Stimulated activated naive CD8-positive, alpha-beta T cell treated with anti-CD3 and anti-CD28 coated beads, Interleukin-15, amount 100 ng/mL, for 72 hours (primary cell): ENCODE data around the gene LPAR6.
A peak's percentile ranks its signal among the peaks of the same experiment; 100 is the strongest.

Experiments used
- ATAC-seq: fragments of 150-1000 bp; cut with Tn5 transposase; 2 replicates; pipeline ENCODE4 v1.10.0; 2021; ENCODE audit warnings: mild to moderate bottlenecking, moderate library complexity
- DNase-seq, 2 donors: peaks; one replicate each; pipeline ENCODE4 v3.0.0; 2021 to 2022
- H3K27ac Mint-ChIP-seq, 2 donors: one replicate each; pipeline ENCODE4 v1.8.0; 2022; ENCODE audit warnings: mild to moderate bottlenecking in 2 of 2, mixed read lengths in 2 of 2, moderate library complexity in 2 of 2
- H3K27me3 Mint-ChIP-seq: one replicate; pipeline ENCODE4 v1.8.0; 2022; ENCODE audit warnings: mixed read lengths
- H3K4me1 Mint-ChIP-seq: one replicate; pipeline ENCODE4 v1.8.0; 2022; ENCODE audit warnings: mild to moderate bottlenecking, mixed read lengths
- H3K4me3 Mint-ChIP-seq, 2 donors: one replicate each; pipeline ENCODE4 v1.8.0; 2022; ENCODE audit warnings: mild to moderate bottlenecking in 2 of 2, mixed read lengths in 2 of 2, moderate library complexity in 1 of 2
- H3K9me3 Mint-ChIP-seq, 2 donors: one replicate each; pipeline ENCODE4 v1.8.0; 2022; ENCODE audit warnings: mixed read lengths in 2 of 2

LPAR6 gene

GRCh38 chr13:48401480-48401879 lies 11.4 kb downstream of the LPAR6 start:
- DNase-seq (no peak), ATAC-seq (no peak)
- Mint-ChIP-seq H3K4me1 (peaks cover 57% of the 10 kb centered on the region), H3K9me3 (peaks cover 0 to 3% of the 10 kb centered on the region in 2 donors), H3K27ac (no peak overlapping the region), H3K27me3 (no peaks in the 10 kb centered on the region), H3K4me3 (no peak overlapping the region)

DNA sequence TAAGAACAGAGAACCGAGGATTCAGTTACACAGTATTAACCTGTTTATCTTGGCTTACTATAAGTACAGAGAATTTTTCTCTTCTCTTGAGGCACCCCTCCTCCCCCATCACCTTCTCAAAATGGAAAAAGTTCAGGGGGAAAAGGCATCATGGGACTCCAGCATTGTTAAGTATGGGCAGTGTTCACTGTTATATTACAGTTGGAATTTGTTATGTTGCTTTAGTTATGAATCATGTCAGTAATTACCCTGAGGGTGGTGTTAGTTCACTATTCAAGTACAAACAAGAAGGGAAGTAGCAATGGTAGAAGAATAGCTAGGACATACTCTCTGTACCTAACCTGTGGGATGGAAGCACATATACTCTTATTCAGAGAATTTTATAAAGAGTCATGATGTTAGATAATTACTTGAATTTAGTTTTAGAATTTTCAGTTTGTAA lies 12.0 kb downstream of the LPAR6 start:
- H3K9me3 Mint-ChIP-seq = peaks cover 2 to 9% of the 10 kb centered on the region in 2 donors
- peaks cover 54% of the 10 kb centered on the region for H3K4me1 Mint-ChIP-seq
- H3K4me3 Mint-ChIP-seq = peak overlapping the region; percentile 10 to 42
- H3K27me3 Mint-ChIP-seq = no peaks in the 10 kb centered on the region
- no peak for DNase-seq
- no peak overlapping the region for H3K27ac Mint-ChIP-seq
- ATAC-seq = peak; percentile 33

GRCh38 chr13:48400090-48400694 lies 12.7 kb downstream of the LPAR6 start:
- Mint-ChIP-seq H3K9me3 (peaks cover 9 to 16% of the 10 kb centered on the region in 2 donors), H3K4me3 (no peak overlapping the region), H3K27ac (no peak overlapping the region), H3K4me1 (peaks cover 48% of the 10 kb centered on the region), H3K27me3 (no peaks in the 10 kb centered on the region)
- no peak for ATAC-seq
- DNase-seq = no peak

DNA sequence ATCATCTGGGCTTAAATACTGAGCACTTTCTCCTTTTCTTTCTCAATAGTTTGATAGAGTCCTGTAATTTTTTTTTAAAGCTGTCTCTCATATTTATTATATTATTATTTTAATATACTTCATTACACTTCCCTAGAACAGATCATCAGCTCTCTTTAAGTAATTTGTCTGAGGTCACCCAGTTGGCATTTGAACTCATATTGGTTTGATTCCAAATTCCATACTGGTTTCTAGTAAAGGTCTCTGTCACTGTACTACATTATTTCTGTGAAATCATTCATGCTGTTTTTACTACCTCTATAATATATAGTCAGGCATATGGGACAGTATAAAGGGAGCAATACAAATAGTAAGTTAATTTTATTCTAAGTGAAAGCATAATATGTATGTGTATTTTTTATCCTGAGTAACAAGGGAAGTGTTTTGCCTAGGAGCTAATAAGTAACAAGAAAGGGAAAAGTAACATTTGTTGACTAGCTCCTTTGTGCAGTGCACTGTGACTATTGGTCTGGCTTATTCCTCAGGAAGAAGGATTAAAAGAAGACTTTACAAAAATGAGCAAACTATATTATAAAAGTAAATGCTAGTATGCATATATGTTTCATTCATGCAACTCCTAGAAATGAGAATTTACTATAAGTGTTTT lies 14.3 kb downstream of the LPAR6 start:
- ATAC-seq (no peak), DNase-seq (no peak)
- H3K27ac Mint-ChIP-seq = no peak overlapping the region
- H3K4me3 Mint-ChIP-seq = no peak overlapping the region
- no peaks in the 10 kb centered on the region for H3K27me3 Mint-ChIP-seq
- H3K9me3 Mint-ChIP-seq = peaks cover 15 to 17% of the 10 kb centered on the region in 2 donors
- peaks cover 39% of the 10 kb centered on the region for H3K4me1 Mint-ChIP-seq

- Mint-ChIP-seq H3K4me3 (no peak overlapping the region), H3K9me3 (peaks cover 22% of the 10 kb centered on the region in 2 donors), H3K27me3 (no peaks in the 10 kb centered on the region), H3K4me1 (peaks cover 31% of the 10 kb centered on the region), H3K27ac (no peak overlapping the region)
- ATAC-seq (no peak), DNase-seq (no peak)
These were observed 15.2 kb downstream of the LPAR6 start for GRCh38 chr13:48397744-48398143.

- H3K27ac Mint-ChIP-seq = no peak overlapping the region
- peaks cover 27 to 36% of the 10 kb centered on the region in 2 donors for H3K9me3 Mint-ChIP-seq
- no peak for DNase-seq
- ATAC-seq = no peak
- no peak overlapping the region for H3K4me3 Mint-ChIP-seq
- no peaks in the 10 kb centered on the region for H3K27me3 Mint-ChIP-seq
- peaks cover 10% of the 10 kb centered on the region for H3K4me1 Mint-ChIP-seq
These were observed 19.2 kb downstream of the LPAR6 start for GRCh38 chr13:48393698-48394085.

DNA sequence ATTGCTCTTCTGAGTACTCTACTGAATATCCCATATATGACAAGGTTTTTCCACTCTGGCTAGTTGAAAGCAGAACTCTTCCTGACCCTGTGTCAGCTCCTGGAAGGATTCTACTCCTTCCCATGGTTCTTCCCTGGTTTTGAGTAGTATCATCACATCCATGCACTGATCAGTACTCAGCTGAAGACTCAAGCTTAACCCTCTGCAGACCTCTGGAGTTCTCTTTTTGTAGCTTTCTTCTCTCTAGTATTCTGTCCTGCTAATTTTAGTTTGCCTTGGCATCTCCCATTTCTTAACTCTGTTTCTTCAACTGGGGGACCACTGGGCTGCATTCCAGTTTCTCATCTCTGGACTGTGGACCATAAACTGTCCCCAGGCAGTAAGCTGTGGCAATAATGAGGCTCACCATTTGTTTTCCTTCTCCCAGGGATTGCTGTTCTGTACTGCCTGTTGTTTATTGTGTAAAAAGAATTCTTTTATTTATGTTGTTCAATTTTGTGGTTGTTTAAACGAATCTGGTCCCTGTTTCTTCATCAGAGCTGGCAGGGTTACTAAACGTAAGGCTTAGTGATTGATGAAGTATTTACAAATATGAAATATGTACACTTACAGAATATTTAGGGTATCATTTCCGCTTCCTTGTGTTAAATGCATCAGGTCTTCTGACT lies 19.7 kb downstream of the LPAR6 start:
- H3K9me3 Mint-ChIP-seq = peaks cover 27 to 36% of the 10 kb centered on the region in 2 donors
- ATAC-seq = no peak
- no peaks in the 10 kb centered on the region for H3K27me3 Mint-ChIP-seq
- peaks cover 10% of the 10 kb centered on the region for H3K4me1 Mint-ChIP-seq
- H3K27ac Mint-ChIP-seq = no peak overlapping the region
- no peak overlapping the region for H3K4me3 Mint-ChIP-seq
- DNase-seq = no peak

GRCh38 chr13:48391257-48391656 lies 21.7 kb downstream of the LPAR6 start:
- ATAC-seq = no peak
- no peak overlapping the region for H3K27ac Mint-ChIP-seq
- peaks cover 27 to 30% of the 10 kb centered on the region in 2 donors for H3K9me3 Mint-ChIP-seq
- no peaks in the 10 kb centered on the region for H3K27me3 Mint-ChIP-seq
- H3K4me3 Mint-ChIP-seq = no peak overlapping the region
- peaks cover 10% of the 10 kb centered on the region for H3K4me1 Mint-ChIP-seq
- no peak for DNase-seq

- no peaks in the 10 kb centered on the region for H3K27me3 Mint-ChIP-seq
- DNase-seq (no peak), ATAC-seq (no peak)
- no peak overlapping the region for H3K27ac Mint-ChIP-seq
- H3K4me3 Mint-ChIP-seq = no peak overlapping the region
- peaks cover 6 to 8% of the 10 kb centered on the region in 2 donors for H3K9me3 Mint-ChIP-seq
- H3K4me1 Mint-ChIP-seq = peaks cover 10% of the 10 kb centered on the region
These were observed 26.1 kb downstream of the LPAR6 start for GRCh38 chr13:48386816-48387215.

- Mint-ChIP-seq H3K9me3 (no peaks in the 10 kb centered on the region), H3K27ac (no peak overlapping the region), H3K27me3 (no peaks in the 10 kb centered on the region), H3K4me3 (no peak overlapping the region), H3K4me1 (no peaks in the 10 kb centered on the region)
- no peak for ATAC-seq
- no peak for DNase-seq
These were observed 29.5 kb downstream of the LPAR6 start for GRCh38 chr13:48383384-48383783.

GRCh38 chr13:48380581-48380980 lies 32.3 kb downstream of the LPAR6 start:
- no peaks in the 10 kb centered on the region for H3K27me3 Mint-ChIP-seq
- H3K27ac Mint-ChIP-seq = no peak overlapping the region
- no peaks in the 10 kb centered on the region for H3K4me1 Mint-ChIP-seq
- no peak overlapping the region for H3K4me3 Mint-ChIP-seq
- DNase-seq = no peak
- H3K9me3 Mint-ChIP-seq = no peaks in the 10 kb centered on the region
- ATAC-seq = no peak

DNA sequence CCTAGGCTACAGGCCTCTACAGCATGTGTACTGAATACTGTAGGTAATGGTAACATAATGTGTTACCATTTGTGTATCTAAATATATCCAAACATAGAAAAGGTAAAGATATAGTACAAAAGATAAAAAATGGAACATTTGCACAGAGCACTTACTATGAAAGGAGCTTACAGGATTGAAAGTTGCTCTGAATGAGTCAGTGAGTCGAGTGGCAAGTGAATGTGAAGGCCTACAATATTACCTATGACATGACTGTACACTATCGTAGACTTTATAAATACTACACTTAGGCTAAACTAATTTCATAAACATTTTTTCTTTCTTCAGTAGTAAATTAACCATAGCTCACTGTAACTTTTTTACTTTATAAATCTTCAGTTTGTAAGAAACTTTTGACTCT lies 35.1 kb downstream of the LPAR6 start:
- Mint-ChIP-seq H3K27ac (no peak overlapping the region), H3K4me3 (no peak overlapping the region), H3K4me1 (no peaks in the 10 kb centered on the region), H3K27me3 (no peaks in the 10 kb centered on the region), H3K9me3 (peaks cover 0 to 5% of the 10 kb centered on the region in 2 donors)
- no peak for ATAC-seq
- DNase-seq = no peak

GRCh38 chr13:48370815-48371214 lies 42.1 kb downstream of the LPAR6 start:
- H3K27me3 Mint-ChIP-seq = no peaks in the 10 kb centered on the region
- H3K27ac Mint-ChIP-seq = no peak overlapping the region
- H3K9me3 Mint-ChIP-seq = peaks cover 0 to 5% of the 10 kb centered on the region in 2 donors
- DNase-seq (no peak), ATAC-seq (no peak)
- H3K4me1 Mint-ChIP-seq = no peaks in the 10 kb centered on the region
- no peak overlapping the region for H3K4me3 Mint-ChIP-seq

DNA sequence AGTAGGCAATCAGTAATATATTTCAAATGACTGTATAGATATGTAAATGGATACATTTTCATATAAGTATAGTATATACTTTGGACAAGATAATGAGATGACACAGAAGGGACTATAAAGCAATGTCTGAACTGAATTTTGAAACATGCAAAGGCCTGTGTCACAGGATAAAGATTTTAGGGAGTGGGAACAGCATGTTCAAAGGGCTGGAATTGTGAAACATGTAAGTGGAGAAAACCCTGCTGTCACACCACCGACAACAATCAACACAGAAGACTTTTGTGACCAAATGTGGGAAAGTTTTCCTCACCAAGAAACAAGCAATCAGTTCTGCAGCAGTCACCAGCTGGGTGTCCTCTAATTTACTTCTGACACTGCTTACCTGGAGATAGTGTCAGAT lies 42.9 kb downstream of the LPAR6 start:
- H3K4me1 Mint-ChIP-seq = no peaks in the 10 kb centered on the region
- H3K9me3 Mint-ChIP-seq = peaks cover 0 to 5% of the 10 kb centered on the region in 2 donors
- H3K27me3 Mint-ChIP-seq = no peaks in the 10 kb centered on the region
- no peak for ATAC-seq
- H3K27ac Mint-ChIP-seq = no peak overlapping the region
- no peak for DNase-seq
- no peak overlapping the region for H3K4me3 Mint-ChIP-seq
